Activated T-helper 1 cell treated with anti-CD3 and anti-CD28 coated beads, Interleukin-12 subunit alpha, Interleukin-12 subunit beta, Interleukin-2, Interleukin-4 antibody, amounts not matched to agents 30 ng/mL and 10 ng/mL and 1 ng/mL, durations not matched to agents 14 hours and 24 hours and 36 hours (primary cell): ENCODE results near the gene MORN1. TPM values are rescaled to one million over a fixed set of nuclear protein-coding genes. Genes with fewer than 3 reads are reported as not detected.
A peak's percentile ranks its signal among the peaks of the same experiment; 100 is the strongest.
"Not testable (repeated sequence)": the region's sequence is repeated elsewhere in the genome, so short reads cannot be mapped to it uniquely, and the experiment has no call there.

ENCODE experiments used
- DNase-seq: peaks from one replicate; pipeline ENCODE4 v3.0.0; 2021; ENCODE audit warnings: low spot score
- H3K27ac Mint-ChIP-seq: one replicate; pipeline ENCODE4 v1.8.0; 2021; ENCODE audit warnings: mild to moderate bottlenecking, mixed read lengths
- H3K27me3 Mint-ChIP-seq: one replicate; pipeline ENCODE4 v1.8.0; 2022; ENCODE audit warnings: mild to moderate bottlenecking, moderate library complexity, mixed read lengths; ENCODE audit not compliant: insufficient read depth
- H3K36me3 Mint-ChIP-seq: one replicate; pipeline ENCODE4 v1.8.0; 2021; ENCODE audit warnings: low read depth, mixed read lengths
- H3K4me1 Mint-ChIP-seq: one replicate; pipeline ENCODE4 v1.8.0; 2021; ENCODE audit warnings: low read depth, mixed read lengths
- H3K4me3 Mint-ChIP-seq: one replicate; pipeline ENCODE4 v1.8.0; 2021; ENCODE audit warnings: mild to moderate bottlenecking, moderate library complexity, mixed read lengths
- H3K9me3 Mint-ChIP-seq: one replicate; pipeline ENCODE4 v1.8.0; 2021; ENCODE audit warnings: mixed read lengths
- intact Hi-C: fragments of 100-400 bp; cut with micrococcal nuclease; formaldehyde crosslinking; loops from one replicate; pipeline ENCODE4 v1.15.1; 2024
- total RNA-seq: library from RNA; stranded (reverse); gene quantifications from 2 replicates; pipeline ENCODE4 v1.2.3, GENCODE V29; 2022

MORN1 gene
- total RNA-seq, 1 donor from 2014 or later = 8.4 TPM

DNA sequence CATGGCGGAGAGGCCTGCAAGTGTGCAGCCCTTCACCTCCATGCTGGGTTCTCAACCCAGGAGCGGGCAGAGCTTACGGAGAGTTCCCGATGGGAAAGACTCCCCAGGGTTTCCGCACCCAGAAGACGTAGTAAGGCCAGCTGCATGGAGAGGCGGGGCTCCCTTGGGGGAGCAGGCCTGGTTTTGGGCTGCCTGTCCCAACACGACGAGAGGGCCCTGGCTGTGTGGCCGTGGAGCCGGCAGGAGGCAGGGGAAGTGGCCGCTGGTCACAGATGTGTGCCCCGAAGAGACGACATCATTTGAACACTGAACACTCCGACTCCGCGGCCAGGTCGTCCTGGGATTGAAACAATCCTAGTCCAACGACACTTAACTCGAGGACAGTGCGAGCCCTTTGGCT lies 57.0 kb downstream of the MORN1 start:
- H3K27me3 Mint-ChIP-seq = peaks cover 2% of the 10 kb centered on the region
- intact Hi-C loops = no loop called here
- H3K27ac Mint-ChIP-seq = no peak overlapping the region
- H3K9me3 Mint-ChIP-seq = no peaks in the 10 kb centered on the region
- H3K4me3 Mint-ChIP-seq = no peak overlapping the region
- H3K36me3 Mint-ChIP-seq = no peaks in the 10 kb centered on the region
- no peaks in the 10 kb centered on the region for H3K4me1 Mint-ChIP-seq
- DNase-seq = no peak

GRCh38 chr1:2331580-2331979 lies 59.8 kb downstream of the MORN1 start:
- H3K36me3 Mint-ChIP-seq, H3K4me3 Mint-ChIP-seq, intact Hi-C loops, H3K9me3 Mint-ChIP-seq, H3K4me1 Mint-ChIP-seq, H3K27ac Mint-ChIP-seq, DNase-seq, H3K27me3 Mint-ChIP-seq: not testable (repeated sequence)

GRCh38 chr1:2331200-2331544 lies 60.2 kb downstream of the MORN1 start:
- H3K27me3 Mint-ChIP-seq = peaks cover 2% of the 10 kb centered on the region
- no peak for DNase-seq
- H3K36me3 Mint-ChIP-seq = no peaks in the 10 kb centered on the region
- H3K27ac Mint-ChIP-seq = no peak overlapping the region
- no peaks in the 10 kb centered on the region for H3K9me3 Mint-ChIP-seq
- no peaks in the 10 kb centered on the region for H3K4me1 Mint-ChIP-seq
- H3K4me3 Mint-ChIP-seq = no peak overlapping the region
- intact Hi-C loops = no loop called here

- no peaks in the 10 kb centered on the region for H3K9me3 Mint-ChIP-seq
- H3K36me3 Mint-ChIP-seq = no peaks in the 10 kb centered on the region
- H3K27me3 Mint-ChIP-seq = peaks cover 2% of the 10 kb centered on the region
- no peak for DNase-seq
- no peaks in the 10 kb centered on the region for H3K4me1 Mint-ChIP-seq
- intact Hi-C loops = no loop called here
- H3K4me3 Mint-ChIP-seq = no peak overlapping the region
- H3K27ac Mint-ChIP-seq = no peak overlapping the region
Observed at GRCh38 chr1:2330519-2331199, 60.7 kb downstream of the MORN1 start.

DNA sequence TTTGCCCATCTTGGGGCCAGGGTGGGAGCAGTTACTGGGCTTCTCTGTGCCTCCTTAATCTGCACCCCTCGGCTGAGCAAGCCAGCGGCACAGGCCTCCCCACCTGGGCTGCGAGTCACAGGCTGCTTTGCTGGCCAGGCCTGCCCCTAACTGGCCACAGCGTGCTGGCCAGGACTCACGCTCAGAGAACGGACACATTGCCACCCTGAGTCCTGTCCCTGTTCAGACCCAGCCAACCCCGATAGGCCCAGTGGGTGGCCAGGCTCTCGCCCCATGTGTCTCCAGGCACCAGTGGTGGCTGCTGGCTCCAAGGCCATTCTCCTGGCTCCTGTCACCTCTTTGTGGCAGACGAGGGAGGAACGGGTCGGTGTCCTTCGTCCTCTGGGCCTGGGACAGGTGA lies 61.3 kb downstream of the MORN1 start:
- peaks cover under 1% of the 10 kb centered on the region for H3K36me3 Mint-ChIP-seq
- intact Hi-C loops = no loop called here
- no peak overlapping the region for H3K27ac Mint-ChIP-seq
- H3K27me3 Mint-ChIP-seq = peaks cover 2% of the 10 kb centered on the region
- peaks cover 2% of the 10 kb centered on the region for H3K9me3 Mint-ChIP-seq
- no peak for DNase-seq
- no peak overlapping the region for H3K4me3 Mint-ChIP-seq
- no peaks in the 10 kb centered on the region for H3K4me1 Mint-ChIP-seq

GRCh38 chr1:2328676-2329455 lies 62.5 kb downstream of the MORN1 start:
- intact Hi-C loops = no loop called here
- H3K27me3 Mint-ChIP-seq = no peaks in the 10 kb centered on the region

DNA sequence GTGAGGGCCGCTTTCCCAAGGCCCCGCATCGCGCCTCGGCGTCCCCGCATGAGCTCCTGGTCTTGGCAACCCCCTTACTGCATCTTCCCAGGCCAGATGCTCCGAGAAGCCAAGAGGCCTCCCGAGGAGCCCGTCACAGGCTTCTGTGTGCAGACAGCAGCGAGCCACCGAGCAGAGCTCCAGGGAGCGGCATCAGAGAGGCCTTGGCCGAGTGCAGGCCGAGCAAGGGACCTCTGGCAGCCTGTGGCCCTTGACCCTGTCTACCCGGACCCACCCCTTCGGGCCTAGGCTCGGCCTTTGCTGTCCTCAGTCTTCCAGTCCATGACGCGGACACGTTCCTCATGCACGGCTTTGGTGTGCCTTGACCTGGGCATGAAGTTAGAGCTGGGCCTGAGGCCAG lies 63.5 kb downstream of the MORN1 start:
- H3K27ac Mint-ChIP-seq = no peak overlapping the region
- H3K27me3 Mint-ChIP-seq = no peaks in the 10 kb centered on the region
- peaks cover 2% of the 10 kb centered on the region for H3K36me3 Mint-ChIP-seq
- H3K4me1 Mint-ChIP-seq = no peaks in the 10 kb centered on the region
- intact Hi-C loops = no loop called here
- DNase-seq = no peak
- peaks cover 4% of the 10 kb centered on the region for H3K9me3 Mint-ChIP-seq
- H3K4me3 Mint-ChIP-seq = no peak overlapping the region

More at GRCh38 chr1:2328676-2329455, 62.5 kb downstream of the MORN1 start:
- Mint-ChIP-seq H3K36me3 (peaks cover 2% of the 10 kb centered on the region), H3K9me3 (peaks cover 4% of the 10 kb centered on the region), H3K4me1 (no peaks in the 10 kb centered on the region), H3K4me3 (no peak overlapping the region), H3K27ac (no peak overlapping the region)
- DNase-seq = no peak

DNA sequence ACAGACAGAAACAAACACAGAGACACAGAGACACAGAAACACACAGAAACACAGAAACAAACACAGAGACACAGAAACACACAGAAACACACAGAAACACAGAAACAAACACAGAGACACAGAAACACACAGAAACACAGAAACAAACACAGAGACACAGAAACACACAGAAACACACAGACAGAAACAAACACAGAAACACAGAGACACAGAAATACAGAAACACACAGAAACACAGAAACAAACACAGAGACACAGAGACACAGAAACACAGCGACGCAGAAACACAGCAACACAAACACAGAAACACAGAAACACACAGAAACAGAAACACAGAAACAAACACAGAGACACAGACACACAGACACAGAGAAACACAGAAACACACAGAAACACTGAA lies 64.2 kb downstream of the MORN1 start:
- DNase-seq, H3K36me3 Mint-ChIP-seq, H3K27me3 Mint-ChIP-seq, intact Hi-C loops, H3K4me1 Mint-ChIP-seq, H3K4me3 Mint-ChIP-seq, H3K9me3 Mint-ChIP-seq: not testable (repeated sequence)
- peak overlapping the region; percentile 4 for H3K27ac Mint-ChIP-seq

- intact Hi-C loops = no loop called here
- H3K4me3 Mint-ChIP-seq = no peak overlapping the region
- H3K36me3 Mint-ChIP-seq = peaks cover 2% of the 10 kb centered on the region
- peaks cover 4% of the 10 kb centered on the region for H3K9me3 Mint-ChIP-seq
- no peaks in the 10 kb centered on the region for H3K4me1 Mint-ChIP-seq
- H3K27me3 Mint-ChIP-seq = peaks cover 2% of the 10 kb centered on the region
- DNase-seq = no peak
- no peak overlapping the region for H3K27ac Mint-ChIP-seq
Observed at GRCh38 chr1:2326524-2326923, 64.8 kb downstream of the MORN1 start.

GRCh38 chr1:2324553-2325366 lies 66.6 kb downstream of the MORN1 start:
- peaks cover 2% of the 10 kb centered on the region for H3K36me3 Mint-ChIP-seq
- no peak for DNase-seq
- no peaks in the 10 kb centered on the region for H3K4me1 Mint-ChIP-seq
- H3K27ac Mint-ChIP-seq = peak overlapping the region; percentile 61
- peaks cover 4% of the 10 kb centered on the region for H3K9me3 Mint-ChIP-seq
- no peak overlapping the region for H3K4me3 Mint-ChIP-seq
- intact Hi-C loops = no loop called here
- H3K27me3 Mint-ChIP-seq = peaks cover 2% of the 10 kb centered on the region

DNA sequence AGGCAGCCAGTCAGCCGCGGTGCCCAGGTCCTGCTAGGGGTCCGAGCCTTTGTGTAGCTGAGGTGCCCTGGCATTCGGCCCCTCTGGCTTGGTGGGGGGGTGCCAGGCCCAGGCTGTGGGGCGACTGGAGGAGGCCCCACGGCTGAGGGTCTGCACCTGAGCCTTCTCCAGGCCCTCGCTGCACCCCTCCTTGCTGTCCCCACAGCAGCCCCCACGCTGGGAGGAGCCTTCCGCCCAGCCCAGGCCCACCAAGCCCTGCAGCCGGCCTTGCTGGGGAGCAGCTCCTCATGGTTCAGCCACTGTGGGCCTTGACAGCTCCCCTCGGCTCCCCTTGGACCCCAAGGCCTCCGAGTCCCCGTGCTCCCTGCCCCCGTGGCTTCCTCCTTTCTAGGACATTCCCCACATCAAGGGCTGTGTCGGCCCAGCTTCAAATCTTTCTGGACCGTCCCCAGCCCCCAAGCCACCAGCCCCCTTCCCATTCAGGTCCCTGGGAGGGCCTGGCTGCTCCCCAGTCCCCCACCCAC lies 67.8 kb downstream of the MORN1 start:
- no peak overlapping the region for H3K4me3 Mint-ChIP-seq
- H3K36me3 Mint-ChIP-seq = peaks cover 2% of the 10 kb centered on the region
- no peaks in the 10 kb centered on the region for H3K4me1 Mint-ChIP-seq

GRCh38 chr1:2322581-2323211 lies 68.7 kb downstream of the MORN1 start:
- H3K27me3 Mint-ChIP-seq = peaks cover 2% of the 10 kb centered on the region
- DNase-seq = no peak
- intact Hi-C loops = no loop called here
- peaks cover 2% of the 10 kb centered on the region for H3K36me3 Mint-ChIP-seq
- no peak overlapping the region for H3K27ac Mint-ChIP-seq
- H3K4me1 Mint-ChIP-seq = no peaks in the 10 kb centered on the region
- peaks cover 4% of the 10 kb centered on the region for H3K9me3 Mint-ChIP-seq
- no peak overlapping the region for H3K4me3 Mint-ChIP-seq

More for the DNA sequence above, 67.8 kb downstream of the MORN1 start:
- H3K27me3 Mint-ChIP-seq = peaks cover 2% of the 10 kb centered on the region
- peaks cover 4% of the 10 kb centered on the region for H3K9me3 Mint-ChIP-seq
- intact Hi-C loops = no loop called here
- DNase-seq = no peak
- H3K27ac Mint-ChIP-seq = no peak overlapping the region
